Activated CD4-positive, alpha-beta T cell treated with anti-CD3 and anti-CD28 coated beads, Interleukin-2, amount 10 ng/mL, durations not matched to agents 7 days and 5 days (primary cell): ENCODE results near the gene APMAP. TPM values are rescaled to one million over a fixed set of nuclear protein-coding genes. Genes with fewer than 3 reads are reported as not detected.
A peak's percentile ranks its signal among the peaks of the same experiment; 100 is the strongest.

Source experiments
- CTCF ChIA-PET: fragments of 350-600 bp; sonication (Branson Sonifier 250); formaldehyde crosslinking; loops from one replicate; lab custom pipeline; 2021; ENCODE audit warnings: antibody characterized with exemption; lab: Charles Lee
- POLR2A ChIA-PET: fragments of 350-600 bp; sonication (Branson Sonifier 250); formaldehyde crosslinking; loops from one replicate; lab custom pipeline; 2021; ENCODE audit warnings: antibody characterized with exemption; lab: Charles Lee
- DNase-seq: peaks from one replicate; pipeline ENCODE4 v3.0.0-alpha.2; 2020
- H3K27ac Mint-ChIP-seq: one replicate; pipeline ENCODE4 v1.8.0; 2021; ENCODE audit warnings: mild to moderate bottlenecking, moderate library complexity, mixed read lengths
- H3K27me3 Mint-ChIP-seq: one replicate; pipeline ENCODE4 v1.8.0; 2021; ENCODE audit warnings: mixed read lengths
- H3K36me3 Mint-ChIP-seq: one replicate; pipeline ENCODE4 v1.8.0; 2021; ENCODE audit warnings: low read depth, mixed read lengths
- H3K4me1 Mint-ChIP-seq: one replicate; pipeline ENCODE4 v1.8.0; 2021; ENCODE audit warnings: mixed read lengths
- H3K4me3 Mint-ChIP-seq: one replicate; pipeline ENCODE4 v1.8.0; 2021; ENCODE audit warnings: mild to moderate bottlenecking, moderate library complexity, mixed read lengths
- H3K9me3 Mint-ChIP-seq: one replicate; pipeline ENCODE4 v1.8.0; 2021; ENCODE audit warnings: mixed read lengths
- total RNA-seq, 2 experiments: library from RNA; stranded (reverse); gene quantifications; one replicate each; pipeline ENCODE4 v1.2.3, GENCODE V29; 2021

APMAP gene
- total RNA-seq, 2 experiments from 2014 or later = 38.7 to 41.3 TPM

- Mint-ChIP-seq H3K27ac (no peak overlapping the region), H3K4me3 (no peak overlapping the region), H3K4me1 (peaks cover 17% of the 10 kb centered on the region), H3K36me3 (peaks cover 83% of the 10 kb centered on the region), H3K27me3 (no peaks in the 10 kb centered on the region), H3K9me3 (peaks cover 13% of the 10 kb centered on the region)
- no peak for DNase-seq
- POLR2A ChIA-PET = no interaction called here
- CTCF ChIA-PET = interaction anchor here (2.0 kb wide), 1 partner anchor 14 kb away, joined by 4 read pairs; no protein-coding TSS in a partner anchor
Measured at GRCh38 chr20:24977797-24978196, 14.8 kb downstream of the APMAP start.

- Mint-ChIP-seq H3K36me3 (peaks cover 83% of the 10 kb centered on the region), H3K4me3 (no peak overlapping the region), H3K27ac (no peak overlapping the region), H3K4me1 (peaks cover 14% of the 10 kb centered on the region), H3K27me3 (no peaks in the 10 kb centered on the region), H3K9me3 (peaks cover 13% of the 10 kb centered on the region)
- ChIA-PET CTCF (interaction anchor here (2.0 kb wide), 1 partner anchor 14 kb away, joined by 4 read pairs; no protein-coding TSS in a partner anchor), POLR2A (no interaction called here)
- no peak for DNase-seq
Measured at GRCh38 chr20:24977336-24977735, 15.2 kb downstream of the APMAP start.

- CTCF ChIA-PET = no interaction called here
- H3K9me3 Mint-ChIP-seq = peaks cover 13% of the 10 kb centered on the region
- DNase-seq = no peak
- H3K4me3 Mint-ChIP-seq = no peak overlapping the region
- no peak overlapping the region for H3K27ac Mint-ChIP-seq
- POLR2A ChIA-PET = no interaction called here
- H3K4me1 Mint-ChIP-seq = no peaks in the 10 kb centered on the region
- H3K36me3 Mint-ChIP-seq = peaks cover 67% of the 10 kb centered on the region
- no peaks in the 10 kb centered on the region for H3K27me3 Mint-ChIP-seq
Measured at GRCh38 chr20:24972341-24972740, 20.2 kb downstream of the APMAP start.

GRCh38 chr20:24971376-24972101 lies 21.0 kb downstream of the APMAP start:
- H3K27me3 Mint-ChIP-seq = no peaks in the 10 kb centered on the region
- peaks cover 61% of the 10 kb centered on the region for H3K36me3 Mint-ChIP-seq
- POLR2A ChIA-PET = no interaction called here
- H3K4me1 Mint-ChIP-seq = no peaks in the 10 kb centered on the region
- H3K27ac Mint-ChIP-seq = no peak overlapping the region
- H3K4me3 Mint-ChIP-seq = no peak overlapping the region
- peak; percentile 3 for DNase-seq
- CTCF ChIA-PET = no interaction called here
- H3K9me3 Mint-ChIP-seq = peaks cover 11% of the 10 kb centered on the region

GRCh38 chr20:24970754-24971153 lies 21.8 kb downstream of the APMAP start:
- H3K9me3 Mint-ChIP-seq = peaks cover 4% of the 10 kb centered on the region
- no peaks in the 10 kb centered on the region for H3K4me1 Mint-ChIP-seq
- H3K27me3 Mint-ChIP-seq = no peaks in the 10 kb centered on the region
- DNase-seq = peak; percentile 2
- CTCF ChIA-PET = no interaction called here
- H3K36me3 Mint-ChIP-seq = peaks cover 58% of the 10 kb centered on the region
- POLR2A ChIA-PET = no interaction called here
- H3K4me3 Mint-ChIP-seq = no peak overlapping the region
- no peak overlapping the region for H3K27ac Mint-ChIP-seq

GRCh38 chr20:24970030-24970553 lies 22.5 kb downstream of the APMAP start:
- ChIA-PET POLR2A (no interaction called here), CTCF (no interaction called here)
- Mint-ChIP-seq H3K27ac (peak overlapping the region; percentile 17), H3K9me3 (no peaks in the 10 kb centered on the region), H3K4me1 (no peaks in the 10 kb centered on the region), H3K27me3 (no peaks in the 10 kb centered on the region), H3K36me3 (peaks cover 55% of the 10 kb centered on the region), H3K4me3 (no peak overlapping the region)
- DNase-seq = no peak

- H3K9me3 Mint-ChIP-seq = no peaks in the 10 kb centered on the region
- CTCF ChIA-PET = no interaction called here
- H3K36me3 Mint-ChIP-seq = peaks cover 54% of the 10 kb centered on the region
- no peak for DNase-seq
- no peaks in the 10 kb centered on the region for H3K4me1 Mint-ChIP-seq
- POLR2A ChIA-PET = no interaction called here
- H3K27ac Mint-ChIP-seq = no peak overlapping the region
- H3K27me3 Mint-ChIP-seq = no peaks in the 10 kb centered on the region
- no peak overlapping the region for H3K4me3 Mint-ChIP-seq
Measured at GRCh38 chr20:24969186-24970029, 23.1 kb downstream of the APMAP start.

- H3K9me3 Mint-ChIP-seq = no peaks in the 10 kb centered on the region
- POLR2A ChIA-PET = no interaction called here
- H3K27me3 Mint-ChIP-seq = no peaks in the 10 kb centered on the region
- no peaks in the 10 kb centered on the region for H3K4me1 Mint-ChIP-seq
- H3K4me3 Mint-ChIP-seq = no peak overlapping the region
- no peak for DNase-seq
- H3K27ac Mint-ChIP-seq = no peak overlapping the region
- CTCF ChIA-PET = no interaction called here
- peaks cover 56% of the 10 kb centered on the region for H3K36me3 Mint-ChIP-seq
Measured at GRCh38 chr20:24968278-24968800, 24.2 kb downstream of the APMAP start.

GRCh38 chr20:24966317-24967012 lies 26.1 kb downstream of the APMAP start:
- H3K27ac Mint-ChIP-seq = peak overlapping the region; percentile 32
- DNase-seq = no peak
- POLR2A ChIA-PET = no interaction called here

GRCh38 chr20:24965065-24965919 lies 27.3 kb downstream of the APMAP start:
- CTCF ChIA-PET = interaction anchor here (0.7 to 1.1 kb wide), 2 partner anchors 10 to 29 kb away, joined by 3 to 5 read pairs; no protein-coding TSS in a partner anchor
- no peak for DNase-seq
- peaks cover 56% of the 10 kb centered on the region for H3K36me3 Mint-ChIP-seq

More at GRCh38 chr20:24966317-24967012, 26.1 kb downstream of the APMAP start:
- no peak overlapping the region for H3K4me3 Mint-ChIP-seq
- no peaks in the 10 kb centered on the region for H3K9me3 Mint-ChIP-seq
- peaks cover 61% of the 10 kb centered on the region for H3K36me3 Mint-ChIP-seq
- H3K27me3 Mint-ChIP-seq = no peaks in the 10 kb centered on the region
- CTCF ChIA-PET = interaction anchor here (0.6 kb wide), 1 partner anchor 266 kb away, joined by 3 read pairs; no protein-coding TSS in a partner anchor
- H3K4me1 Mint-ChIP-seq = no peaks in the 10 kb centered on the region

GRCh38 chr20:24964506-24964840 lies 28.1 kb downstream of the APMAP start:
- no peak overlapping the region for H3K27ac Mint-ChIP-seq

More at GRCh38 chr20:24965065-24965919, 27.3 kb downstream of the APMAP start:
- Mint-ChIP-seq H3K9me3 (no peaks in the 10 kb centered on the region), H3K27ac (no peak overlapping the region), H3K4me3 (no peak overlapping the region), H3K27me3 (no peaks in the 10 kb centered on the region), H3K4me1 (peaks cover 6% of the 10 kb centered on the region)
- POLR2A ChIA-PET = no interaction called here

More at GRCh38 chr20:24964506-24964840, 28.1 kb downstream of the APMAP start:
- H3K4me1 Mint-ChIP-seq = peaks cover 6% of the 10 kb centered on the region
- no peak overlapping the region for H3K4me3 Mint-ChIP-seq
- ChIA-PET POLR2A (interaction anchor here (0.6 kb wide), 1 partner anchor 9 kb away, joined by 5 read pairs; no protein-coding TSS in a partner anchor), CTCF (interaction anchor here (0.6 to 1.5 kb wide), 4 partner anchors 10 to 271 kb away, joined by 3 to 5 read pairs (median 4); no protein-coding TSS in a partner anchor)
- no peaks in the 10 kb centered on the region for H3K27me3 Mint-ChIP-seq
- DNase-seq = no peak
- peaks cover 51% of the 10 kb centered on the region for H3K36me3 Mint-ChIP-seq
- no peaks in the 10 kb centered on the region for H3K9me3 Mint-ChIP-seq
